Astrocyte (in vitro differentiated cells and primary cell): ENCODE results near the gene SOX21. TPM values are rescaled to one million over a fixed set of nuclear protein-coding genes. Genes with fewer than 3 reads are reported as not detected.

ENCODE experiments used
- DNase-seq: peaks from one replicate; pipeline ENCODE4 v3.0.0-alpha.2; 2010; ENCODE audit warnings: low read depth
- FAIRE-seq: peaks from 2 replicates; lab custom pipeline; 2011; peaks lifted over from hg19 to GRCh38; lab: Jason Lieb, UNC
- H2AFZ ChIP-seq: 2 replicates; pipeline ENCODE4 v1.6.0; 2012; ENCODE audit warnings: low read depth, low read length, inconsistent platforms
- H3K27ac ChIP-seq: 2 replicates; pipeline ENCODE4 v1.5.1; 2011; ENCODE audit warnings: low read depth, low read length, inconsistent platforms
- H3K27me3 ChIP-seq: 2 replicates; pipeline ENCODE4 v1.6.0; 2011; ENCODE audit warnings: low read length, inconsistent platforms; ENCODE audit not compliant: insufficient read depth
- H3K36me3 ChIP-seq: 2 replicates; pipeline ENCODE4 v1.5.1; 2011; ENCODE audit warnings: low read length, inconsistent platforms; ENCODE audit not compliant: insufficient read depth
- H3K4me1 ChIP-seq: 2 replicates; pipeline ENCODE4 v1.5.1; 2011; ENCODE audit warnings: low read length, inconsistent platforms; ENCODE audit not compliant: insufficient read depth
- H3K4me2 ChIP-seq: 2 replicates; pipeline ENCODE4 v1.6.0; 2012; ENCODE audit warnings: low read length, inconsistent platforms
- H3K4me3 ChIP-seq: 2 replicates; pipeline ENCODE4 v1.5.1; 2011; ENCODE audit warnings: low read depth, mild to moderate bottlenecking, low read length, inconsistent platforms; ENCODE audit not compliant: insufficient read depth
- H3K79me2 ChIP-seq: 2 replicates; pipeline ENCODE4 v1.6.0; 2012; ENCODE audit warnings: mild to moderate bottlenecking, low read length, inconsistent platforms; ENCODE audit not compliant: insufficient read depth
- H3K9ac ChIP-seq: 2 replicates; pipeline ENCODE4 v1.6.0; 2012; ENCODE audit warnings: mild to moderate bottlenecking, low read length, inconsistent platforms
- H3K9me3 ChIP-seq: 2 replicates; pipeline ENCODE4 v1.5.1; 2012; ENCODE audit warnings: low read depth, mild to moderate bottlenecking, low read length, inconsistent platforms; ENCODE audit not compliant: insufficient read depth
- H4K20me1 ChIP-seq: 2 replicates; pipeline ENCODE4 v1.6.0; 2012; ENCODE audit warnings: low read length, inconsistent platforms; ENCODE audit not compliant: insufficient read depth
- H3K27ac Mint-ChIP-seq: one replicate; pipeline ENCODE4 v1.8.0; 2021; ENCODE audit warnings: mild to moderate bottlenecking, mixed read lengths; ENCODE audit not compliant: unreplicated experiment
- H3K27me3 Mint-ChIP-seq: one replicate; pipeline ENCODE4 v1.8.0; 2021; ENCODE audit warnings: low read depth, mixed read lengths; ENCODE audit not compliant: unreplicated experiment
- H3K36me3 Mint-ChIP-seq: one replicate; pipeline ENCODE4 v1.8.0; 2021; ENCODE audit warnings: low read depth, mixed read lengths; ENCODE audit not compliant: unreplicated experiment
- H3K4me1 Mint-ChIP-seq: one replicate; pipeline ENCODE4 v1.8.0; 2021; ENCODE audit warnings: low read depth, mixed read lengths; ENCODE audit not compliant: unreplicated experiment
- H3K4me3 Mint-ChIP-seq: one replicate; pipeline ENCODE4 v1.8.0; 2021; ENCODE audit warnings: mild to moderate bottlenecking, moderate library complexity, mixed read lengths; ENCODE audit not compliant: unreplicated experiment
- H3K9me3 Mint-ChIP-seq: one replicate; pipeline ENCODE4 v1.8.0; 2021; ENCODE audit warnings: mild to moderate bottlenecking, mixed read lengths; ENCODE audit not compliant: unreplicated experiment
- EZH2 ChIP-seq: IDR thresholded peaks from 2 replicates; pipeline ENCODE4 v1.6.1; 2012; ENCODE audit warnings: mild to moderate bottlenecking, low read length, inconsistent platforms; ENCODE audit not compliant: insufficient read depth
- total RNA-seq: library from RNA; stranded (reverse); gene quantifications from 2 replicates; pipeline ENCODE4 v1.2.1, GENCODE V29; 2021
- TF ChIP-seq, protein P1 (sequence below): IDR thresholded peaks from 2 replicates; pipeline ENCODE4 v1.5.1; 2011; ENCODE audit warnings: low read depth, mild to moderate bottlenecking, inconsistent platforms, low read length, moderate library complexity; ENCODE audit not compliant: insufficient read depth

Gene SOX21
- total RNA-seq, 1 donor from 2014 or later: 0.77 TPM

DNA sequence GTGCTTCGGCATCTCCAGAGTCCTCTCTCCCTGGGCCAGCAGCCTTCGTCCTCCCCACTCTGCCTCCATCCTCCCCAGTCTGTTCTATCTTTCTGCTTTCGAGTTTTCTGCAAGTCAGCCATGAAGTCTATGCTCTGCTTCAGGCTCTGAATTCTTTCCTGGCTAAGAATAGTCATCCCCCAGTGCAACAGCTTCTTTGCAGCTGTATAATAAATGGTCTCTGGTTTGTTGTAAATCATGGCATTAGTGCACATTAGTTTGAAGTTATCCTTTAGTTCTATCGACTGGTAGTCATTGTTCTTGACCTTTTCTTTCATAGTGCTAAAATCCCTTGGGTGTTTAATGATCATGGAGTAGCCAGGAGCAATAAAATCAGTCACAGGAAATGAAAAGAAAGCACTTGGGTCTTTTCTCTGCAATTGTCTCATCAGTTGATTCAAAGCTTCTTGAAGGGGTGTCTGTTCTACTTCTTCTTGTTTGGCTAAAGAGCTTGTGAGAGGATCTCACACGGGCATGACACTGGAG, 46.2 kb upstream of the SOX21 start:
- H3K27me3 Mint-ChIP-seq: peaks cover 3% of the 10 kb centered on the region
- TF ChIP-seq EZH2: no peak
- TF ChIP-seq, protein P1, sequence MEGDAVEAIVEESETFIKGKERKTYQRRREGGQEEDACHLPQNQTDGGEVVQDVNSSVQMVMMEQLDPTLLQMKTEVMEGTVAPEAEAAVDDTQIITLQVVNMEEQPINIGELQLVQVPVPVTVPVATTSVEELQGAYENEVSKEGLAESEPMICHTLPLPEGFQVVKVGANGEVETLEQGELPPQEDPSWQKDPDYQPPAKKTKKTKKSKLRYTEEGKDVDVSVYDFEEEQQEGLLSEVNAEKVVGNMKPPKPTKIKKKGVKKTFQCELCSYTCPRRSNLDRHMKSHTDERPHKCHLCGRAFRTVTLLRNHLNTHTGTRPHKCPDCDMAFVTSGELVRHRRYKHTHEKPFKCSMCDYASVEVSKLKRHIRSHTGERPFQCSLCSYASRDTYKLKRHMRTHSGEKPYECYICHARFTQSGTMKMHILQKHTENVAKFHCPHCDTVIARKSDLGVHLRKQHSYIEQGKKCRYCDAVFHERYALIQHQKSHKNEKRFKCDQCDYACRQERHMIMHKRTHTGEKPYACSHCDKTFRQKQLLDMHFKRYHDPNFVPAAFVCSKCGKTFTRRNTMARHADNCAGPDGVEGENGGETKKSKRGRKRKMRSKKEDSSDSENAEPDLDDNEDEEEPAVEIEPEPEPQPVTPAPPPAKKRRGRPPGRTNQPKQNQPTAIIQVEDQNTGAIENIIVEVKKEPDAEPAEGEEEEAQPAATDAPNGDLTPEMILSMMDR: no peak

DNA sequence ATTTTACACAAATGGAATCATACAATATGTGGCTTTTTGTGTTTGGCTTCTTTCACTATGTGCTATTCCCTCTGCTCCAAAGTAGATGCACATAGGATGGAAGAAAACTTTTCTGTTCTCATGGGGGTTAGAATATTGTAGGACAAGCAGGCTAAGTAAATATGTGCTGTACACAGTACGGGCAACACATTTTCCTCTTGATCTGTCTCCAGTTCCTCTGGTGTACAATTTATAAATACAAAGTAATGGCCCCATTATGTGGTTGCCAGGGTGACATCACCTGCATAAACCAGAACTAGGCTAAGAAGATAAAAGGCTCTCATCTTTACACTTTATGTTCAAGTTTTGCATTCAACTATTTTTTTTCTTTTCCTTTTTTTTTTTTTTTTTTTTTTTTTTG, 41.0 kb upstream of the SOX21 start:
- no peak overlapping the region for H2AFZ ChIP-seq
- H3K36me3 Mint-ChIP-seq: no peaks in the 10 kb centered on the region
- H3K4me3 ChIP-seq: no peak overlapping the region
- no peak overlapping the region for H3K4me3 Mint-ChIP-seq
- FAIRE-seq (no peak), DNase-seq (no peak)
- H3K4me1 Mint-ChIP-seq: no peaks in the 10 kb centered on the region
- no peaks in the 10 kb centered on the region for H3K4me1 ChIP-seq
- H3K9ac ChIP-seq: no peak overlapping the region
- no peaks in the 10 kb centered on the region for H3K79me2 ChIP-seq
- no peaks in the 10 kb centered on the region for H3K9me3 ChIP-seq
- no peaks in the 10 kb centered on the region for H3K27me3 ChIP-seq
- no peak overlapping the region for H3K4me2 ChIP-seq
- no peaks in the 10 kb centered on the region for H4K20me1 ChIP-seq
- H3K27me3 Mint-ChIP-seq: peaks cover 6% of the 10 kb centered on the region
- no peak overlapping the region for H3K27ac ChIP-seq
- TF ChIP-seq, protein P1: no peak
- TF ChIP-seq EZH2: no peak
- no peaks in the 10 kb centered on the region for H3K36me3 ChIP-seq
- H3K27ac Mint-ChIP-seq: no peak overlapping the region
- peaks cover 2% of the 10 kb centered on the region for H3K9me3 Mint-ChIP-seq

More for the DNA sequence above, 46.2 kb upstream of the SOX21 start:
- H3K9me3 ChIP-seq: no peaks in the 10 kb centered on the region
- H4K20me1 ChIP-seq: no peaks in the 10 kb centered on the region
- no peak overlapping the region for H3K4me2 ChIP-seq
- H3K27me3 ChIP-seq: no peaks in the 10 kb centered on the region
- Mint-ChIP-seq H3K4me1 (peaks cover 4% of the 10 kb centered on the region), H3K36me3 (no peaks in the 10 kb centered on the region), H3K9me3 (peaks cover 3% of the 10 kb centered on the region), H3K4me3 (no peak overlapping the region), H3K27ac (no peak overlapping the region)
- FAIRE-seq (no peak), DNase-seq (no peak)
- H3K4me3 ChIP-seq: no peak overlapping the region
- H3K36me3 ChIP-seq: no peaks in the 10 kb centered on the region
- H3K27ac ChIP-seq: no peak overlapping the region
- H3K9ac ChIP-seq: no peak overlapping the region
- H3K4me1 ChIP-seq: no peaks in the 10 kb centered on the region
- H2AFZ ChIP-seq: no peak overlapping the region
- H3K79me2 ChIP-seq: no peaks in the 10 kb centered on the region

DNA sequence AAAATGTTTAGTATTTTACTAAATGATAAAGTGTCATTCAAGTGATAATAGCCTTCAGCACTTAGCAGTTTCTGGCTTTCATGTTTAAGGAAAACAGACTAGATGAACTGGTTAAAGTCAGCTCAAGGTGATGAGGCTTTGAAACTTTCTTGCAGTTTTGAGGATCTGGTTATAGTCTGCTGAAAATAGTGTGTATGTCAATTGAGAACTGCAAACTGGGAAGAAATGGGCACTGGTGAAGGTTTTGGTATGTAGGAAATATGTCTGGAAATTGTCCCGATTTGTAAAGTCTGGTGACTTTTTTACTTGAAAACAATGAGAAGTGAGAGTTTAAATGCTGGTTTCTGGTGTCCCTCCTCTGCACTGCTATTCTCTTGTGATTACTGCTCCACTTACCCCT, 36.8 kb upstream of the SOX21 start:
- DNase-seq (no peak), FAIRE-seq (no peak)
- Mint-ChIP-seq H3K4me1 (no peaks in the 10 kb centered on the region), H3K9me3 (peaks cover 2% of the 10 kb centered on the region), H3K27me3 (peaks cover 3% of the 10 kb centered on the region), H3K4me3 (no peak overlapping the region), H3K27ac (no peak overlapping the region), H3K36me3 (no peaks in the 10 kb centered on the region)
- no peak overlapping the region for H3K27ac ChIP-seq
- no peaks in the 10 kb centered on the region for H4K20me1 ChIP-seq
- H3K27me3 ChIP-seq: no peaks in the 10 kb centered on the region
- no peak overlapping the region for H3K4me2 ChIP-seq
- H3K9ac ChIP-seq: no peak overlapping the region
- no peaks in the 10 kb centered on the region for H3K9me3 ChIP-seq
- H3K36me3 ChIP-seq: no peaks in the 10 kb centered on the region
- H3K4me3 ChIP-seq: no peak overlapping the region
- H3K4me1 ChIP-seq: no peaks in the 10 kb centered on the region
- TF ChIP-seq, protein P1: no peak
- no peak for TF ChIP-seq EZH2
- H2AFZ ChIP-seq: no peak overlapping the region
- H3K79me2 ChIP-seq: no peaks in the 10 kb centered on the region
